Fibroblast of the aortic adventitia (primary cell): Measurements from ENCODE around the gene RAB7B. TPM values are rescaled to one million over a fixed set of nuclear protein-coding genes. Genes with fewer than 3 reads are reported as not detected.

Experiments
- DNase-seq: peaks from one replicate; pipeline ENCODE4 v3.0.0-alpha.2; 2010; ENCODE audit warnings: low read depth
- H3K4me3 ChIP-seq: 2 replicates; pipeline ENCODE4 v1.5.1; 2011; ENCODE audit warnings: low read depth, mild to moderate bottlenecking, control low read depth, low read length, moderate library complexity
- total RNA-seq: library from RNA; depleted of rRNA; stranded (reverse); fragments of >200 nt; gene quantifications from 2 replicates; pipeline ENCODE4 v1.2.3, GENCODE V29; 2012; ENCODE audit warnings: low replicate concordance
- TF ChIP-seq, protein P1 (sequence below): IDR thresholded peaks from 2 replicates; pipeline ENCODE4 v1.5.1; 2011; ENCODE audit warnings: mild to moderate bottlenecking, low read length, control low read depth, inconsistent platforms; ENCODE audit not compliant: insufficient read depth

RAB7B gene
- total RNA-seq, 1 donor = 7.4 TPM

DNA sequence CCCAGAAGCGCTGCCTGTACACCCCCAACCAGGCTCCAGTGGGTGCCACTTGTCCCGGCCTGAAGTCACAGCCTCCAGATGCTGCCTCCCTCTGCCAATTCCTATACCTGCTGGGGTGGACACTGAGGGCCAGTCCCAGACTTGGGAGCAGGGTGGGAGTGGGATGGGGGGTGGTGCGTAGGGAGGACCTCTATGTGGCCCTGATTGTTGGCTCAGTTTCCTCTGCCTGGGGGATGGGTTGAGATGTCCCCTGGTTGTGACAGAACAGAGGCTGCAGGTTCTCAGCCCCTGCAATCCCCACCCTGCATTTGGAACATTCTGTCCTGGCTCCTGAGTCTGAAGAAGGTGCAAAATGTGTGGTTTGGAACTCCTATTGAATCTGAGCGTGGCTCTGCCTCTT is 27.2 kb downstream of the RAB7B start:
- DNase-seq = no peak
- TF ChIP-seq, protein P1, sequence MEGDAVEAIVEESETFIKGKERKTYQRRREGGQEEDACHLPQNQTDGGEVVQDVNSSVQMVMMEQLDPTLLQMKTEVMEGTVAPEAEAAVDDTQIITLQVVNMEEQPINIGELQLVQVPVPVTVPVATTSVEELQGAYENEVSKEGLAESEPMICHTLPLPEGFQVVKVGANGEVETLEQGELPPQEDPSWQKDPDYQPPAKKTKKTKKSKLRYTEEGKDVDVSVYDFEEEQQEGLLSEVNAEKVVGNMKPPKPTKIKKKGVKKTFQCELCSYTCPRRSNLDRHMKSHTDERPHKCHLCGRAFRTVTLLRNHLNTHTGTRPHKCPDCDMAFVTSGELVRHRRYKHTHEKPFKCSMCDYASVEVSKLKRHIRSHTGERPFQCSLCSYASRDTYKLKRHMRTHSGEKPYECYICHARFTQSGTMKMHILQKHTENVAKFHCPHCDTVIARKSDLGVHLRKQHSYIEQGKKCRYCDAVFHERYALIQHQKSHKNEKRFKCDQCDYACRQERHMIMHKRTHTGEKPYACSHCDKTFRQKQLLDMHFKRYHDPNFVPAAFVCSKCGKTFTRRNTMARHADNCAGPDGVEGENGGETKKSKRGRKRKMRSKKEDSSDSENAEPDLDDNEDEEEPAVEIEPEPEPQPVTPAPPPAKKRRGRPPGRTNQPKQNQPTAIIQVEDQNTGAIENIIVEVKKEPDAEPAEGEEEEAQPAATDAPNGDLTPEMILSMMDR = no peak
- no peak overlapping the region for H3K4me3 ChIP-seq

DNA sequence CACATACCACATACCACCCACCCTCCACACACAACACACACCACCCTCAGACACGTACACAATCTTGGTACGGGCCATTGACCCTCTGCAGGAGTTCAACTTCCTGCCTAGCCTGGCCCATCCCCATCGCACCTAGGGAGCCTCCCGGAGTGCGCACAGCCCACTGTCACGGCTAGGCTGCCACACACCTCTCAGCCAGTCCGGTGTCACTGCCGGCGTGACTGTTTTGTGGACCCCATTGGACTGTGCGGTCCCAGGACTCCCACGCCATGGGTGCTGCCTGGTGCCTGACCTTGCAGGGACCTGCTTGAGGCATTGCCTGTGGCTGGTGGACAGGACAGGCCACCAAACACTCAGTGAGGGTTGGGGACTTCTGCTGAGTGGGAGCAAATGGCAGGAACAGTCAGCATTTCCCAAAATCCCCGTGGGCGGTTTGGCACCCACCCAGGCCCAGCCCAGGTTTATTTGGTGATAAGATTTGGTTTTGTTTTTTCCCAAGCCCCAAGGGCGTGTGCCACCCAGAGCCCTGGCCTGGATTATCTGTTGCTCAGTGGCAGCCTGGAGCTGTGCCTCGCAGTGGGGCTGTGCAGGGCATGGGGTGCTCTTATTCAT is 27.7 kb downstream of the RAB7B start:
- TF ChIP-seq, protein P1 = no peak
- DNase-seq = no peak

DNA sequence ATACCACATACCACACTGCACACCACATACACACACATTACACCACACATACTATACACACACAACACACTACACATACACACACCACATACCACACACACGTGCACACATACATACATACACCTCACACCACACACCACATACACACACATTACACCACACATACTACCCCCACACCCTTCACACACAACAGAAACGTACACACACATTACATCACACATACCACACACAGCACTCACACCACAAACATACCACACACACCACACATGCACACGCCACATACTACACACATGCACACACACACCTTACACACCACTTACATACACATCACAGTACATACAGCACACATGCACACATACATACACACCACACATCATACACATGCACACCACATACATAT is 28.5 kb downstream of the RAB7B start:
- no peak for DNase-seq
- H3K4me3 ChIP-seq = no peak overlapping the region
- TF ChIP-seq, protein P1 = no peak

More for the DNA sequence above, 27.7 kb downstream of the RAB7B start:
- no peak overlapping the region for H3K4me3 ChIP-seq

DNA sequence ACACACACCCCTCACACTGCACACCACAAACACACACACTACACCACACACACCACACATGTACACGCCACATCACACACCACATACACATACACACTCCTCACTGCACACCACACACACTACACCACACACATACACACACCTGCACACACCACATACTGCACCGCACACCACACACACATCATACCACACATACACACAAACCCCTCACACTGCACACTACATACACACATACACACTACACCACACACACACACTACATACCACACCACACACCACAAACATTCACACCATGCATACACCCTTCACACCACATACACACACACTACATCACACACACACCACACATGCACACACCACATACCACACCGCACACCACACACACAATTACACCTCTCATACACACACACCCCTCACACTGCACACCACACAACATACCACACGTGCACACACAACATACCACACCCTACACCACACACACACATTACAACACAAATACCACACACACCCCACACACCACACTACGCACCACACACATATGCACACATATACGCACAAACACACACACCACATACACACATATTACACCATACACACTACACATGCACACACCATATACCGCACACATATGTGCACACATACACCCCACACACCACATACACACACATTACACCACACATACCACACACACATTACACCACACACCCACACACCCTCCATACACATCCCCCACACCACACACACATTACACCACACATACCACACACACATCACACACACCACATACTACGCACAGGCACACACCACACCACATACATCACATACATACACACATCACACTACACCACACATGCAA is 29.6 kb downstream of the RAB7B start:
- H3K4me3 ChIP-seq = no peak overlapping the region
- no peak for DNase-seq
- TF ChIP-seq, protein P1 = no peak

DNA sequence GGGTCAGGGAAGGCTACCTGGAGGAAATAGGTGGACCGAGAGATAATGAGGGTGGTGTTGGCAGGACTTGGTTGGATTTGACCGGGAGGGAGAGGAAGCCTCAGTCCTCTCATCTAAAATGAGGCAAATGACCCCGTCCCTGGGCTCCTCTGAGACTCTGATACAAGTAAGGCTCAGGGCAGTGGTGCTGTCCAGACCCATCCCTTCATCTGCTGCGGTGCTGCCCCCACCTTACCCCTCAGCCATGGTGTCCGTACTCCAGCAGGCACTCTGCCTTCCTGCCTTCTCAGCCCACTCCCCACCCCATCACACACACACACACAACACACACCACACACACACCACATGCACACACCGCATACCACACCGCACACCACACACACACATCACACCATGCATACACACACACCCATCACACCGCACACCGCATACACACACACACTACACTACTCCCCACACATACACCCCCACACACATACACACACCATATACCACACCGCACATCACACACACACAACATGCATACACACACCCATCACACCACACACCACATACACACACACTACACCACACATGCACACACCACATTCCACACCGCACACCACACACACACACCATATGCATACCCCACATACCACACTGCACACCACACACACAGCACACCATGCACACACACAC is 30.6 kb downstream of the RAB7B start:
- no peak for DNase-seq
- H3K4me3 ChIP-seq = no peak overlapping the region
- TF ChIP-seq, protein P1 = no peak

DNA sequence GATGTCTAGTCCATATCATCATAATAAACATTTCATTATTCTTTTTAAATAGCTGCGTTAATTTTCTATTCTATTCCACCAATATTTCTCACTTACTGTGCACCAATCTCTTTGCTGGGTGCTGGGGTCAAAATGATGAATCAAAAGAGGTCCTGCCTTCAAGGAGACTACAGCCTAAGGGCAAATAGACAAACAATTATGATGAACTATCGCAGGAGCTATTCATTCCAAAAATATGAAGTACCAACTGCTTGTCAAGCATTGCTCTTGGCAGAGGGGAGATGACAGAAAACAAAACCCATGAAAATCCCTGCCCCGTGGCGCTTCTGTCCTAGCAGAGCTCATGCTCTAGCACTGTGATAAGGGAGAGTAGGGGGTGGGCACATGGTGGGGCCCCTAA is 31.1 kb downstream of the RAB7B start:
- TF ChIP-seq, protein P1 = no peak
- no peak overlapping the region for H3K4me3 ChIP-seq
- no peak for DNase-seq
